Activated effector memory CD4-positive, alpha-beta T cell treated with Interleukin-2 at 50 U/mL for 16 hours (primary cell): Measurements from ENCODE around the gene NUDT3.
A peak's percentile ranks its signal among the peaks of the same experiment; 100 is the strongest.
"Not testable (repeated sequence)": the region's sequence is repeated elsewhere in the genome, so short reads cannot be mapped to it uniquely, and the experiment has no call there.

Experiments used
- DNase-seq: peaks from one replicate; pipeline ENCODE4 v3.0.0-alpha.2; 2020

The NUDT3 gene

DNA sequence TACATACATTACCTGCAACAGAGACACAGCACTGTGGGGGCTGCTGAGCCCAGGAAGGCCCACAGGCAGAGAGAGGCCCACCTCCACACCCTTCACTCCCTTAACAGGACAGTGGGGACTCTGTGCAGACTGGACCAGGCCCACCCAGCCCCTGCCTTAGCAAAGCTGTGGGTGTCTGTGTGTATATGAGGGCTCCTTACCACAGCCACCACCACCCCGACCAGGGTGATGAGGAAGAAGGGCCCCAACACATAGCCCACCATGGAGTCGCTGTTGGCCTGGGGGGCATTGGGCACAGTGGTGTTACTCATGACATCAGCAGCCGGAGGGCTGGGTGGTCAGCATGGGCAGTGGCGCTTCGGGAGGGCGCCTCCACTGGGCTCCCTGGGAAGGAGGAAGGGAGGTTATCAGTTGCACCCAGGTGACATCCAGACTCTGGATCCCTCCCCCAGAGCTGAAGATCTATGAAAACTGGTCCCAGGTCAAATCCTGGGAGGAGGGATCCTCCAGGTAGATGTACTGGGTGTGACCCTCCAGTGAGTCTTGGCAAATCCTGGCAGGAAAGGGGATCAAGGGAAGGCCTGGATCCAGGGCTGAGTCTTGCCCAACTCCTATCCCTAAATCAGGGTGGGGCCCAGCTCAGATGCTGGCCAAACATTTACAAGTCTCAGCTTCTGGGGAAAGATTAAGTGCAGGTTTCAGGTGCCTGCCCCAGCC lies 144.8 kb downstream of the NUDT3 start:
- DNase-seq: no peak

DNA sequence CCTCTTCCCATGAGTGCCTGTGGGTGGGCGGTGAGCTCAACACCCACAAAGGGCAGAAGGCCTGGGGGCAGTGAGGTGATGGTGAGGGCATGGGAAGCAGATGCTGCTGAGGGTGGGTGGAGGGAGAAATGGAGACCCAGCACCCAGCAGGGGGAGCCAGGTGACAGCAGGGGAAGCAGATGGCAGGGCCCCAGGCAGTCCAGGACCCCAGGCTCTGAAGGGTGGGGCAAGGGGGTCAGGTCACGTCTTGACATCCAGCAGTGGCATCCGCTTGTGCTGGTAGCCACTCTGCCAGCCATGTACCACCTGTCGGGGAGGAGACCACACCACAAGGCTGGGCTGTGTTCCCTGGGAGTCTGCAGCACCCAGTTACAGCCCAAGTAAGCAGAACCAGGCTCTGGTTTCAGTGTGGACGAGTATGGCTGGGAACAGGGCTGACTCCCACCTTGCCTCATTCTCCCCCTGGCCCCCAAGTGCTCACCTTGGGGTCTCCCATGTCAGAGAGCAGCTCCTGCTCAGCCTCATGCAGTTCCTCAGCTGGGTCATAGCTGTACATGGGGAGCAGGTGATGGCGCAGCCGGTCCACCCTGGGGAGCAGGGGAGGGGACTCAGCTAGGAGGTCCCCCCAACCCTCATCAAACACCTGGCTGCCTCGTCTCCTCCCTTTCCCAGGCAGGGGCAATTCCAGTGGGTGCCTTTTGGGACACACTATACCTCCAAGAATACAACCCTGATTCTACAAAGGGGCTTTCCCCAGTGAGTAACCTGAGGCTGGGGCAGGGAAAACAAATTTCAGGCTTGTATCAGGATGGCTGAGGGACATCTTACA lies 145.7 kb downstream of the NUDT3 start:
- DNase-seq: no peak

DNA sequence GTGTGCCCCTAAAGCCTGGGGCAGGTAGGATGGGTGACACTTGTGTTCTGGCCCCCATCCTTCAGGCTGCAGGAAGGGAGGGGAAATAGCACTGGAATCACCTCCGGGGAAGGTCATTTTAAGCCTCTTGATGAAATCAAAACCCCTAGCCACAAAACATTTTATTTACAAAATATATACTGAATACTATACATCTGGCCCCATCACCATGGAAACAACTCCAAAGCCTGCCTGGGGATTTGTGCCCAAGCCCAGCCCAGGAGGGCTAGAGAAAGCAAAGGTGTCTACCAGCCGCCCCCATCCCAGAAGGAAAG lies 146.3 kb downstream of the NUDT3 start:
- no peak for DNase-seq

DNA sequence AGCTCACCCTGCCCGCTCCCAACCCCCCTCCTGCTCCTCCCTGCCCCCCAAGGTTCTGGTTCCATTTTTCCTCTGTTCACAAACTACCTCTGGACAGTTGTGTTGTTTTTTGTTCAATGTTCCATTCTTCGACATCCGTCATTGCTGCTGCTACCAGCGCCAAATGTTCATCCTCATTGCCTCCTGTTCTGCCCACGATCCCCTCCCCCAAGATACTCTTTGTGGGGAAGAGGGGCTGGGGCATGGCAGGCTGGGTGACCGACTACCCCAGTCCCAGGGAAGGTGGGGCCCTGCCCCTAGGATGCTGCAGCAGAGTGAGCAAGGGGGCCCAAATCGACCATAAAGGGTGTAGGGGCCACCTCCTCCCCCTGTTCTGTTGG lies 146.7 kb downstream of the NUDT3 start:
- DNase-seq: not testable (repeated sequence)

DNA sequence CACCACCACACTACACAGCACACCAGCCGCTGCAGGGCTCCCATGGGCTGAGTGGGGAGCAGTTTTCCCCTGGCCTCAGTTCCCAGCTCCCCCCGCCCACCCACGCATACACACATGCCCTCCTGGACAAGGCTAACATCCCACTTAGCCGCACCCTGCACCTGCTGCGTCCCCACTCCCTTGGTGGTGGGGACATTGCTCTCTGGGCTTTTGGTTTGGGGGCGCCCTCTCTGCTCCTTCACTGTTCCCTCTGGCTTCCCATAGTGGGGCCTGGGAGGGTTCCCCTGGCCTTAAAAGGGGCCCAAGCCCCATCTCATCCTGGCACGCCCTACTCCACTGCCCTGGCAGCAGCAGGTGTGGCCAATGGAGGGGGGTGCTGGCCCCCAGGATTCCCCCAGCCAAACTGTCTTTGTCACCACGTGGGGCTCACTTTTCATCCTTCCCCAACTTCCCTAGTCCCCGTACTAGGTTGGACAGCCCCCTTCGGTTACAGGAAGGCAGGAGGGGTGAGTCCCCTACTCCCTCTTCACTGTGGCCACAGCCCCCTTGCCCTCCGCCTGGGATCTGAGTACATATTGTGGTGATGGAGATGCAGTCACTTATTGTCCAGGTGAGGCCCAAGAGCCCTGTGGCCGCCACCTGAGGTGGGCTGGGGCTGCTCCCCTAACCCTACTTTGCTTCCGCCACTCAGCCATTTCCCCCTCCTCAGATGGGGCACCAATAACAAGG lies 147.3 kb downstream of the NUDT3 start:
- not testable (repeated sequence) for DNase-seq

DNA sequence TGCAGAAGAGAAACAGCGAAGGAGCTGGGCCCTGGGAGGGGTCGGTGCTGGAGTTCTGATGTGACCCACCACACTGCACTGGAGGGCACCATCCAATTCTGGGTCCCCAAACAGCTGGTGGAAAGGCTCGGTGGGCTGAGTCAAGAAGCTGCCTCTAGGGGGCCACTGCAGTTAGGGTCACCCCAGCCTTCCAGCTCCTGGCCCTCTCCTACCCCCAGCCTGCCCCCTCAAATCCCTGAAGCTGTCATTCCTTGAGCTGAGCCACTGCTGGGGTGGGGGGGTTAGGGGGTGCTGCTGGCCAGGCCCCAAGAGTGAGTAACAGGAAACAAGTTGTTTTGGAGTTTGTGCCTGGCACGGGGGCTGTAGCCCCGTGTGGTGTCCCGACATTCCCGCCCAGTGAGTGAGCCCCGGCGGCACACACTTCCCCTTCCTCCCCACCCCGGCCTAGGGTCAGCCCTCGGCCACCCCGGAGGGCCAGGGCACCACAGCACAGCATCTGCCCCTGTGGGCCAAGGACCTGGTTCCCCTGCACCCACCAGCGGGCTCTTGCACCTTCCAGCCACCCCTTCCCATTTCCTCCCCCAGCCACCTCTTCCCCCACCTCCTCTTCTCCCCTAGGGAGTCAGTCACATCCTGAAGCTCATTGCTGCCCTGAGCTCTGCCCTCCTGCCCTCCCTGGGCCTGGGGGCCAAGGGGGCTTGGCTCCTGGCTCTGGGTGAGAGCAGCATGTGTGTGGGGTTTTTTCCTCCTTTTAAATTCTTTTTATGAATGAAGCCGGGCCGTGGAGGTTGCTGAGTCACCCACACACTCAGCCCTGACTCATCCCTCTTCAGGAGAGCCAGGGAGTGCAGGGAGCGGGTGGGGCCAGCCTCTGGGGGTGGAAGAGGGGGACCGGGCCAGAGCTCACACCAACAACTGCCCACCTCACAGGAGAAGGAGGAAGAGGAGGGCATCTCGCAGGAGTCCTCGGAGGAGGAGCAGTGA lies 148.3 kb downstream of the NUDT3 start:
- DNase-seq: no peak

DNA sequence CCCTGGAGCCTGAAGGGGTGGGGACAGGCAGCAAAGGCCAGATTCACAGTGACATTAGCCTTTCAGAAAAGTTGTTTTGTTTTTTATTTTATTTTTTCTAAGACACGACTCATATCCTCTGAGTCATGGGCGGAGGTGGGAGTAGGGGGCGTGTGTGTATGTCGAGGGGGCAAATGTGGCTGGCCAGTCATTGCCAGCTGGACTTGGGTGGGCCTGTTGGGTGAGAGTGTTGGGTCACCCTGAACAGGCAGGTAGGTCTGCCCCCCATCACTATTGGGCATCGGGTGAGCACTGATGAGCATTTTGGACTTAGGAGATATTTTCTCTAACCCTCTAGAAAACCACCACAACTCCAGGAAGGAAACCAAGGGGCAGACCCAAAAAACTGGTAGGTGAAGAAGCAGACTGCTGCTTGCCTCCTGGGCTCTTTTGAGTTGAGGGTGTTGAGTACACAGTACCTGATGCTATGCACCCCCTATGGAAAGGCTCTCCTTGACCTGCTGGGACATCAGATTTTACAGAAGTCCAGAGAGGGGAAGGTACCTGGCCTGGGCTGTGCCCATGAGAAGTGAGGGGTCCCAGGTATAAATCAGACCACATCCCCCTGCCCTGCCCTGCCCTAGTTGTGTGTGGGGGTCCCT lies 149.2 kb downstream of the NUDT3 start:
- DNase-seq: no peak

DNA sequence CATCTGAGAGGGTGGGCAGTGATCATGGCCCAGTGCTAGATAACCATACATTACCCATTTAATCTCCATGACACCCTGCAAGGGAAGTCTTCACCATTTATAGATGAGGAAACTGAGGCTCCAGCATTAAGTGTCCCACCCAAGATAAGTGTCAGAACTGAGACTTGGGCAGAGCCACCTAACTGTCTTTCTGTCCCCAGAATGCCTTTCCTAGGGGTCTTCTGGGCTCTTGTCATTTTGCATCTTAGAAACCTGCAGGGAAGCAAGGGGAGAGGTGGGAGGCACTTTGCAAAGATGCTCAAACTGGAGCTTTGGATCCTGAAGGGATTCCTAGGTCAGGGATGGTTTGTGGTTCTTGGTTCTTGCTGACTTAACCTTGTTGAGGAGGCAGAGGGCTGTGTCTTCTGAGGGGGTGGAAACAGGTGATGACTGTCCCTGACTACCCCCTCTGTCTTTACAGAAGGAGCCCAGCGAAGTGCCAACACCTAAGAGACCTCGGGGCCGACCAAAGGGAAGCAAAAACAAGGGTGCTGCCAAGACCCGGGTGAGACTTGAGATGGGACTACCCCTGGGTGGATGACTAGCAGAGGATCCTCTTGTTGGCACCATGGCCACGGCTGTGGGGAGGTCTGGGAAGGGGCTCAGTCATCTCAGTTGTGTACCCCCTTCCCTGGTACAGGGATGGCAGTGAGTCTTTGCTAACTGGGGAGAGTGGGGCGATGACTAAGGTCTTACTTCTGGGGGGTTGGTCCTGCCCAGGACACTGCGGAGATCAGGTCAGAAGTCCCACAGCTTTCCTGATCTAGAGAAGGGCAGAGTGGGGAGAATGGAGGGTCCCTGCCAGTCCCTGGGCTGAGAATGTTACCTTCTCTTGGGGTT lies 150.0 kb downstream of the NUDT3 start:
- no peak for DNase-seq

DNA sequence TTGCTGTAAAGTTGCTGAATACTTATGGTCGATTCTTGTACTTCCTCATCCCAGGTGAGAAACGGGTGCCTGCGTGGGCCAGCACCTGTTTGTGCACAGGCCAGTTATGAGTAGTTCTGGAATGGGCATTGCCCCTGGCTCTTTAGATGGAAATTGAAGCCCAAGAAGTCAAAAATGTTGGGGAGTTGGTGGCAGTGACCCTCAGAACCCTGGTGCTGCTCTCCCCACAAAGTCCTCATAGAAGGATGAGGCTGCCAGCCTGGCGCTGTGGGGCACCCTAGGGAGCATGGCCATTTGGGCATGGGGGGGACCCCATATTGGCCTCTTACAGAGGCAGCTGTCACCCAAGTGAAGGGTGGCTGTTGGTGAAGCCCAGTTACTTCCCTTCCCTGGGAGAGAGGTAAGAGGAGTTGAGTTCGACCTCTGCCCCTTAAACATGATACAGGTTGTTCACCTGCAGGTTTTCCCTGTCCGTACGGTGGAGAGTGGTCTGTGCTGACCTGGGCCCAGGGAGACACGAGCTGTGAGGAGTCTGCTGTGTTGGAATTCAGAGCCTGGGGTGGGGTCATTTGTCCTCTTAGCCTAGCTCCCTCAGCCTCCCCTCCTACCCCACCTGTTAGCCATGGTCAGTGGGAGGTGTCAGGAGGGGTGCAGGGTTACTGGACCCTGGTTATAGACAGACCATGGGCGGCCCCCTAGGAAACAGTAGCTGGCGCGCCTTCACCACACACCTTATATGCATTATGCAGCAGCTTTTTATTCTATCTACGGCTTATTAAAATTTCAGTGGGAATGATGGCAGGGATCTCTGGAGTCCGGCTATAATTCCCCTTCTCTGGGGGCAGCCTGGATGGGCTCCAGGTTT lies 150.9 kb downstream of the NUDT3 start:
- no peak for DNase-seq

DNA sequence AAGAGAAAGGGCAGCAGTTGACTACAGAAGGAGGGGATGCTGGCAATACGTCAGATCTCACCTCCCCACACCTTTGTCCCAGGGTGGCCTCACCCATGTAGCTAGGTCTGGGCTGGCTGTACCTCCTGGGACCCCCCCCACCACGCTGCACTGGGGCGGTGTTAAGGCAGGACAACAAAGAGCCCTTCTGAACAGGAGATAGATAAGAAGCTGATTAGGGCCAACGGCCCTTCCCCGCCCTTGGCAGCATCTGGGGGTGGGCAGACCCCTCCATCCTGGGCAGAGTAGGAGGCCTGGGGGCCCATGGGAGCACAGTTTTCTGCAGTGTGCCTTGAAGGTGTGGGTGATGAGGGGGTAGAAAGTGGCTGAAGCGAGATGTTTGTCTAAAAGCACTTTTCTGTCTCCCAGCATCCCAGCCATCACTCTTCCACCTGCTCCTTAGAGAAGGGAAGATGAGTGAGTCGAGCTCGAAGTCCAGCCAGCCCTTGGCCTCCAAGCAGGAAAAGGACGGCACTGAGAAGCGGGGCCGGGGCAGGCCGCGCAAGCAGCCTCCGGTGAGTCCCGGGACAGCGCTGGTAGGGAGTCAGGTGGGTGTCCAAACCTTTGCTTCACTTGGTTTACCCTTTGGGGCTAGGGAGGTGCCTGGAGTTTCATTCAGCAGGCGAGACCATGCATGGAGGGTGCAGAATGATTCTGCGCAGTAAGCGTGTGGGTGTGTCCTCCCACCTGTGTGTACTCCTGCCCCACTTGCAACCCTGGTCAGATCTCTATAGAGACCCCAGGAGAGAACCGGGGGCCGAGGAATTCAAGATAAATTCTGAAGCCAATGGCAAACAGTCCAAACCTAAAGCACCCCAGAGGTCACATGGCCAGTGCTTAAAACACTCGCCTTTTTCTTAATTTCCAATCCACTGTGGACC lies 151.9 kb downstream of the NUDT3 start:
- DNase-seq: no peak

DNA sequence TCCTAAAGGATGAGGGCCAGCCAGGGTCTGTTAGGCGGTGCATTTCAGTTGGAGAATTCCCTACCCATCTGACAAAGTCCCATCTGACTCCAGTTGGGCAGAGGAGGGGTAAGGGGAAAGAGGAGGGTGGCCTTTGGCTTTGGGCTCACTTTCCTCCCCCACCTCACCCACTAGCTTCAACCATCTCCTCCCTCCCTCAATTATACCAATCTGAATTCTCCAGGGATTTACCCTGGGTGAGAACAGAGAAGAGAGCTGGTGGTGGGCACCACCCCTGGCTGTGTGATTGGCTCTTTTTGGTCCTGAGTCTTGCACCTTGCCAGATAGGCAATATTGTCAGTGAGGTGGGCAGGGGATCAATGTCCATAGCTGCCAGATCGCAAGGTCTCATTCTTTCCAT lies 152.6 kb downstream of the NUDT3 start:
- no peak for DNase-seq

DNA sequence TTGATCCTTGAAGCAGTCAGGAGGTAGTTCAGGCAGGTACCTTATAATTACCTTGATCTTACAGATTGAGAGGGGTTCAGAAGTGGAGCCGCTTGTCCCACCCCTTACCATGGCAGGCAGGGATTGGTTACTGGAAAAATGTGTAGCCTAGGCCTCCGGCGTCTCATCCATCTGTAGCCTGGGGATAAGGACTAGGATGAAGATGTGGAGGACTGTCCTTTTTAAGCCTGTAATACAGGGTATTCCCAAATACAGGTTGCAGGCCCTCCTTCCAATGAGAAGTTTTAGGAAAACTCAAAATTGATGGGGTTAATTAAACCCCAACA lies 153.0 kb downstream of the NUDT3 start:
- DNase-seq: no peak

DNA sequence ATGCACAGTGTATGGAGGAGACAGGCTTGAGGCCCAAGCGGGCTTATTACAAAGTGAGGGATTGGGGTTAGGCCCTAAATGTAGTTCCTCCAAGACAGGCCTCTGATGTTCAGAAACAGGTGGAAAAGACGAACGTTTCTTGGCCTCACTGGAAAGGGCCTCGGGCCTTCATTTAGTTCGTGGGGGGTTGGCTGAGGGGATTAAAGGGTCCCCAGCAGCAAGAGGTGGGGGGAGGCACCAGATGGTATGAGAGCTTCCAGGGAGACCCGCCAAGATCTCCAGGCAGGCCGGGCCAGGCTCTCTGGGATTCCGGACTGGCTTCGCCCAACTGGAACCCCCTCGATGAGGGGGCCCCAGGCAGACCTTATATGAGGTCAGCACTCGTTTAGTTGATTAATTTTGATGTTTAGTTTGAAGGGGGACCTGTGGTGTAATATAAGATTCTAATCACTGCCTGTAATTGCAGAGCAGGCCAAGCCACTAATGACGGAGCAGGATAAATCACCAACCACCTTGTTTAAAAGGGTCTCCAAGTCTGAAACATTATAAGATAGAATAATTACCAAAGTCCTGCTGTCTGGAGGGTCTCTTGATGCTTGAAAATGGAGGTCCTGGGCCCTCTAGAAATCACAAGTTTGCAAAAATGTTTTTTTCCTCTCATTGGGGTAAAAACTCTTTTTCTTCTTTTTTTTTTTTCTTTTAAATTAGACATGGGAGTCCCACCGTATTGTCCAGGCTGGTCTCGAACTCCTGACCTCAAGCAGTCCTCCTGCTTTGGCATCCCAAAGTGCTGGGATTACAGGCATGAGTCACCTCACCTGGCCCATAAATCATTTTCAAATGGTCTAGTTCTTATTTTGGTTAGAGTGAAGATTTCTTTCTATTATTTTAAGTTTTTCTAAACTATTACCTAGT lies 153.6 kb downstream of the NUDT3 start:
- DNase-seq: no peak

DNA sequence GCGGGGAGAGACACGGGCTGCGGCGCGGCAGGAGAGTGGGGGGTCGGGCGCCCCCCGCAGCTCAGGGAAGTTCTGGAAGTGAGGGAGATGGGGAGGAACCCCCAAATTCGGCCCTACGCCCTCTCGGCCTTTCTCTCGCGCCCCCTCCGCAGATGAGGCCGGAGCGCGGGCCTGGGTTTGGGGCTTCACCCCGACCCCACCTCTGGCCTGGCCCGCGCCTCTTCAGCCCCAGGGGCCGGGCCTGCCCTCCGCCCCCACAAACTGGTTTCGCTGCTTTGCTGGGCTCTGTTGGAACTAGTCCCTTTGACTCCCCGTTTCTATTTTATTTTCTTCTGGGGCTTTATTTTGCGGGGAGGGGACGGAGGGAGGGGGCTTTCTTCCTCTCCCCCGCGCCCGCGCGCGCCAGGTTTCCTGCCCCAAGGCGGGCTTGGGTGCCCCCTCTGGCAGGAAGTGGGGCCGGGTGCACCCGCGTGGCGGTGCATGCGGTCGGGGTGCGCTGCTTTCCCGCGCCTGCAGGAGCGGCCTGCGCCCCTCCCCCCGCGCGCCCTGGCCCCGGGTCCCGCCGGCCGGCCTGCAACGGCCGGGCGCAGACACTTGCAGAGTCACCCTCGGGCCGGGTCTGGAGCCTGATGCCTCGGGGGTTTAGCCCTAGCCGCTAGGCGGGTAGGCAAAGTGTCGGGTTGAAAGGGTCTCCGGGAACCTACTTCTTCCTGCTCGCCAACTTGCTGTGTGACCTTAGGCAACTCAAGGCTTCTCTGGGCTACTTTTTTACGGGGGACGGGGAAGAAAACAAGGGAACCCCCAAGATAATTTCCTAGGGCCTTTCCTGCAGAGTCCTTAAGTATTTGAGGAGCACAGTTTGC lies 154.5 kb downstream of the NUDT3 start:
- DNase-seq: peak; percentile 61

DNA sequence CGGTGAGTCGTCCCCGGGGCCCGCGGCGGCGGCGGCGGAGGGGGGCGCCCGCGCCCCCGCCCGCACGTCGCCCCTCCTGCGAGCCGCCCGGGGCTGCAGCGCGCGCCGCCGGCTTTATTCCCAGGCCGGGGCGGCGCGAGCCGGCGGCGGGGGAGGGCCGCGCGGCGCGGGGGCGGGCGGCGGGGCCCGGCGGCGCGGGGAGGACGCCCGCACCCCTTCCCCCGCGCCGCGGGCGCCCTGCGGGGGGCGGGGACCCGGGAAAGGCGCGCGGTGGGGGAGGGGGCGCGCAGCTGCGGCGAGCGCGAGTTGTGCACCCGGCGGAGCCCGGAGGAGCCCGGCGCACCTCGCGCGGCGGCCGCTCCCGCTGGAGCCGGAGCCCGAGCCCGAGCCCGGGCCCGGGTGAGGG lies 155.2 kb downstream of the NUDT3 start:
- DNase-seq: no peak

DNA sequence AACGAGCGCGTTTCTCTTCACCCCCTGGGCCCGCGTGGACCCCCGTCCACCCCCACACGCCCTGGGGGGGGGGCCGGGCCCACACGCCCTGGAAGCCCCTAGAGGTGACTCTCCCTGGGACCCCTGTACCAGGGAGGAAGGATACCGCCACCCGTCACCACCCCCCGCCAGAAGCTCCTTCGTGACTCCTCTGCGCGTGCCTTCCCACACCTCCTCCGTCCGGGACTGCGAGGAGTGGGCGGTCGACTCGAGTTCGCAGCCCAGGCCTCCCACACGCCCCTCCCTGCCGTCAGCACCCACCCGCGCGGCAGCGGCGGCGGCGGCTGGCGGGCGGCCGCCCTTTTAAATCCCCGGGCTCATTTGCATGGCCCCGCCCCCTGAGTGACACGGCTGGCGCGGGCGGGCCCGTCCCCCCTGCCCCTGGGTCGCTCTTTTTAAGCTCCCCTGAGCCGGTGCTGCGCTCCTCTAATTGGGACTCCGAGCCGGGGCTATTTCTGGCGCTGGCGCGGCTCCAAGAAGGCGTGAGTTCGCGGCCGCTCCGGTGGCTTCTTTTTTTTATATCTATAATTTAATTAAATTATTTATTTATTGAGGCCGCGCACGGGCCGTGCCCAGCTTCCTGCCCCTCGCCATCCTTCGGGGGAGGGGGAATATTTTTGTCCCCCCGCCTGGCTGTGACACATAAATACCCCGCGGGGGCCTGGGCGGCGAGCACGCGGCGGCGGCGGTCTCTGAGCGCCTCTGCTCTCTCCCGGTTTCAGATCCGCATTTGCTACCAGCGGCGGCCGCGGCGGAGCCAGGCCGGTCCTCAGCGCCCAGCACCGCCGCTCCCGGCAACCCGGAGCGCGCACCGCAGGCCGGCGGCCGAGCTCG lies 155.8 kb downstream of the NUDT3 start, which contains the start of gene HMGA1:
HMGA1 (plus strand) TSS at position 431 of the 873 bp plus-strand sequence. CDS start 3,908 bp downstream, outside the sequence.
- DNase-seq: peak; percentile 82
